Cardiac muscle cell (in vitro differentiated cells and primary cell): ENCODE measurements around the gene CASZ1. TPM values are rescaled to one million over a fixed set of nuclear protein-coding genes. Genes with fewer than 3 reads are reported as not detected.

Source experiments
- DNase-seq, 2 donors: peaks; one replicate each; pipeline versions ENCODE4 v3.0.0 to v3.0.0-alpha.2; 2010 to 2017; ENCODE audit warnings: low read depth in 1 of 2, low spot score in 1 of 2
- H3K27ac ChIP-seq: fragments of 200-600 bp; sonication (generic); 2 replicates; pipeline ENCODE4 v1.5.1; 2016
- H3K27me3 ChIP-seq: fragments of 200-600 bp; sonication (generic); 2 replicates; pipeline ENCODE4 v1.6.0; 2016; ENCODE audit warnings: control low read depth
- H3K36me3 ChIP-seq: fragments of 200-600 bp; sonication (generic); 2 replicates; pipeline ENCODE4 v1.5.1; 2016; ENCODE audit warnings: control low read depth
- H3K4me1 ChIP-seq: fragments of 200-600 bp; sonication (generic); 2 replicates; pipeline ENCODE4 v1.8.1; 2017; ENCODE audit warnings: low read depth, mild to moderate bottlenecking, mixed run types
- H3K4me3 ChIP-seq: fragments of 200-600 bp; sonication (generic); 2 replicates; pipeline ENCODE4 v1.5.1; 2016; ENCODE audit warnings: mild to moderate bottlenecking
- H3K9me3 ChIP-seq: fragments of 200-600 bp; sonication (generic); 2 replicates; pipeline ENCODE4 v1.5.1; 2017; ENCODE audit warnings: low read depth, mild to moderate bottlenecking, control low read depth
- polyA plus RNA-seq: library from polyadenylated mRNA; unstranded; fragments of >200 nt; fragmentation: Nextera tagmentation; extraction: Ambion mirVana; gene quantifications from 2 replicates; pipeline ENCODE4 v1.2.1, GENCODE V29; 2016
- total RNA-seq: library from RNA; depleted of rRNA; stranded (reverse); fragments of >200 nt; gene quantifications from 2 replicates; pipeline ENCODE4 v1.2.3, GENCODE V29; 2016
- TF ChIP-seq, protein P1 (sequence below): IDR thresholded peaks from 2 replicates; pipeline ENCODE4 v1.5.1; 2012; ENCODE audit warnings: low read depth, mild to moderate bottlenecking, low read length

Gene CASZ1
- total and polyA plus RNA-seq, 2 experiments from 2014 or later, result 53.5 to 87.3 TPM

GRCh38 chr1:10789803-10790702 lies 6.4 kb downstream of the CASZ1 start:
- H3K9me3 ChIP-seq, result no peaks in the 10 kb centered on the region
- H3K4me1 ChIP-seq, result peaks cover 72% of the 10 kb centered on the region
- no peak overlapping the region for H3K4me3 ChIP-seq
- no peaks in the 10 kb centered on the region for H3K27me3 ChIP-seq
- H3K36me3 ChIP-seq, result no peaks in the 10 kb centered on the region
- peak overlapping the region; percentile 43 for H3K27ac ChIP-seq
- TF ChIP-seq, protein P1, sequence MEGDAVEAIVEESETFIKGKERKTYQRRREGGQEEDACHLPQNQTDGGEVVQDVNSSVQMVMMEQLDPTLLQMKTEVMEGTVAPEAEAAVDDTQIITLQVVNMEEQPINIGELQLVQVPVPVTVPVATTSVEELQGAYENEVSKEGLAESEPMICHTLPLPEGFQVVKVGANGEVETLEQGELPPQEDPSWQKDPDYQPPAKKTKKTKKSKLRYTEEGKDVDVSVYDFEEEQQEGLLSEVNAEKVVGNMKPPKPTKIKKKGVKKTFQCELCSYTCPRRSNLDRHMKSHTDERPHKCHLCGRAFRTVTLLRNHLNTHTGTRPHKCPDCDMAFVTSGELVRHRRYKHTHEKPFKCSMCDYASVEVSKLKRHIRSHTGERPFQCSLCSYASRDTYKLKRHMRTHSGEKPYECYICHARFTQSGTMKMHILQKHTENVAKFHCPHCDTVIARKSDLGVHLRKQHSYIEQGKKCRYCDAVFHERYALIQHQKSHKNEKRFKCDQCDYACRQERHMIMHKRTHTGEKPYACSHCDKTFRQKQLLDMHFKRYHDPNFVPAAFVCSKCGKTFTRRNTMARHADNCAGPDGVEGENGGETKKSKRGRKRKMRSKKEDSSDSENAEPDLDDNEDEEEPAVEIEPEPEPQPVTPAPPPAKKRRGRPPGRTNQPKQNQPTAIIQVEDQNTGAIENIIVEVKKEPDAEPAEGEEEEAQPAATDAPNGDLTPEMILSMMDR, result no peak
- no peak for DNase-seq

DNA sequence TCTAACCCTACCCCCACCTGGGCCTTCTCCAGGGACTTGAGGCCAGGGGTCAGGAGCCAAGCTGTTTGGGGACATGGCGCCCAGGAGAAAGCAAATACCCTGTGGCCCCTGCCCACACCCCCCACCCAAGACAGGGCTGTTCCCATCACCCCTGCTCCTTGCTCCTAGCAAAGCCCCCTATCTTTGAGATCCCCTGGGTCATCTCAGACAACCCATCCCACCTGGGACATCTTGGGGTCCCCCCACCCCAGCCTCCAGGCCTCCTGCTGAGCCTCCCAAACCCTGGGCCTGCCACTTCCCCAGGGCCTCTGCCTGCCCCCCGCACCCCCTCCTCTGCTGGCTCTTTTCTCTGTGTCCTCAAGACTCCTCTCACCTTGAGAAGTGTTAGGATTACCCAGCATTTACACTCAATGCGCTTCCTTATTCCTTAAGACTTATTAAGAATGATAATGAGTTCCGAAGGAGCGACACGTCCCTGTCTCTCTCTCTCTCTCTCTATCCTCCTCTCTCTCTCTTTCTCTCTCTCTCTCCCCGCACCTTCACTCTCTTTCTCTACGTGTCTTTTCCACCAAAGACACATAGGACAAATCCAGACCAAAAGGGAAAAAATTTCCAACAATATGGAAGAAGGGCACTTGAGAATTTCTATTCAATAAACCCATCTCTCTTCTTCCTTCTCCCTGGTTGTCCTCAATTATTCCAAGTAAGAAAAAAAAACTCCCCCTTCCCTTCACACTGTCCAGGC lies 7.2 kb downstream of the CASZ1 start:
- H3K4me3 ChIP-seq, result no peak overlapping the region
- H3K4me1 ChIP-seq, result peaks cover 75% of the 10 kb centered on the region
- TF ChIP-seq, protein P1, result no peak
- H3K27me3 ChIP-seq, result no peaks in the 10 kb centered on the region
- H3K9me3 ChIP-seq, result no peaks in the 10 kb centered on the region
- no peaks in the 10 kb centered on the region for H3K36me3 ChIP-seq
- peak overlapping the region; percentile 43 for H3K27ac ChIP-seq
- DNase-seq, result no peak

DNA sequence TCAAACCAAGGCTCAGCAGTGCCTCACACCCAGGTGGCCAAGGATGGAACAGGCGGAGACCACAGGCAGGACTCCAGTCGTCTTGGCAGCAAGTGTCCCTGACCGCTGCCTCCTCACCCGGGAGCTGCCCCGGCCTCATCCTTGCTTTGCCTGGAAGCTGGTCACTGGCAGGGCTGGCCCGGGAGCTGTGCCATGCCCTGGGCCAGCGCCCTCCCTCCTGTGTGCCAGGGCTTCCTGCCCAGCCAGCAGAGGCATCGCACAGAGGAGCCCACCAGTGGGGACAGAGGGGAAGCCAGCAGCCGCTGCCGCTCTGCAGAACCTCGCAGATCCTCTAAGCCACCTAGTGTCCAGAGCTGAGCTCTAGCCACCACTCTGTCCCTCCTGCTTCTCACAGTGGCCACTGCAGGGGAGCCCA lies 7.8 kb downstream of the CASZ1 start:
- TF ChIP-seq, protein P1, result peak; percentile 11
- DNase-seq, result peak in 1 of 2 donors; percentile 64
- Histone ChIP-seq H3K4me3 (no peak overlapping the region), H3K9me3 (no peaks in the 10 kb centered on the region), H3K36me3 (no peaks in the 10 kb centered on the region), H3K27ac (no peak overlapping the region), H3K4me1 (peaks cover 75% of the 10 kb centered on the region), H3K27me3 (no peaks in the 10 kb centered on the region)

DNA sequence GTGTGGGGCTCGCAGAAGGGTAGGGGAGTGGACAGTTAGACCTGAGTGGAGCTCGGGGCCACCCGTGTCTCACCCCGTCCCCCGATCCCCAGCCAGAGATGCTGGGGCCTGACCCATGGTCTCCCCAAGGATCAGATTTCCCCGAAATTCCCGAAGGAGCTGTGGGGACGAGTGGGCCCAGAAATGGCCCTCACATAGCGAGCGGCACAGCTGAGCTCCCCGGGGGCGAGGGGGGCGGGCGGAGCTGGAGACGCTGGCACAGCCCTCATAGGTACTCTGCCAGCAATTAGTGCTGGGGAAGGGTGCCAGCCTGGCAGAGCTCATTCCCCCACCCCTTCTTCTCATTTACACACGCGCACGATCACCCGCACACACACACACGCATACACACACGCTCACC lies 9.2 kb downstream of the CASZ1 start:
- no peaks in the 10 kb centered on the region for H3K27me3 ChIP-seq
- no peak for DNase-seq

More for the DNA sequence above, 9.2 kb downstream of the CASZ1 start:
- Histone ChIP-seq H3K4me1 (peaks cover 72% of the 10 kb centered on the region), H3K27ac (no peak overlapping the region), H3K4me3 (no peak overlapping the region), H3K36me3 (no peaks in the 10 kb centered on the region), H3K9me3 (no peaks in the 10 kb centered on the region)
- TF ChIP-seq, protein P1, result no peak
